GM18951 (cell line): ENCODE measurements around the gene C6orf47.

Experiments used
- POLR2A ChIP-seq: IDR thresholded peaks from 4 replicates; pipeline ENCODE4 v1.6.1; 2011; ENCODE audit warnings: mild to moderate bottlenecking; ENCODE audit not compliant: insufficient read length, insufficient read depth; ENCODE audit errors: extremely low read depth
- in situ Hi-C: fragments of 300-500 bp; cut with MboI; formaldehyde crosslinking; loops from one replicate; pipeline ENCODE4 v1.12.0; 2022; ENCODE audit warnings: low sequenced_read_pairs, mixed read lengths, inconsistent platforms; ENCODE audit not compliant: unreplicated experiment

C6orf47 gene

DNA sequence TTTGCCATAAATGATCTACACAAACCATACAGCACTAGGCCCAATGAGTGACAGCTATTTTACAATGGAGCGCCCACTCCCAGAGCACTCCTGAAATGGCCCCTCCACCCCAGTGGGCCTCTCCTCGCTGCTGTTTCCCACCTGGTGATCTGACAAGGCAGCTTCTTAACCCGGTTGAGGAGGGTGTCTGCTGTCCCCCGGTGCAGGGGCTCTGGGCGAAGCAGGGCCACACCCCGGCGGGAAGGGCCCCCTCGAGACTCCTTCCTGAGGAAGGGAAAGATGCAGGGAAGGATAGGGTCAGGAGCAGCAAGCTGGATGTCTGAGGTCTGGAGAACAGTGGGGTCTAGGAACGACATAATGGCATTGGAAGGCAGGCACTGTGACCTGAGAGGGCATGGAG is 32.3 kb upstream of the C6orf47 start:
- in situ Hi-C loops: no loop called here
- TF ChIP-seq POLR2A: no peak

DNA sequence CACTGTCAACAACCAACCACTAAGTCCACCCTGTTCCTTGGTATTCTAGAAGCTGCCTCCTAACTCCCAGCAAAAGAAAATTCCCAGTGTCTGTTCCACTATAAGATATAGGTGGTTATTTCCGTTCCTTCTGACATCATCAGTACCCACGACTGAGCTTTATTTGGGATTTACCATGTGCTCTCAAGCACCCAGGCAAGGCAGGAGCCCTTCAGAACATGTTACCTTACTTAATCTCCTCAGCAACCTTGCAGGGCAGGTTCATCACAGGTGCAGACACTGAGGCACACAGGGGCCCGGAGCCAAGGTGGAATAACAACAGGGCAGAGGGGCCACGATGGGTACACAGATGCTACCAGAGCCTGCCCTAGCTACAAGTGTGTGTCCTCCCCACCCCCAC is 31.8 kb upstream of the C6orf47 start:
- no peak for TF ChIP-seq POLR2A
- in situ Hi-C loops: no loop called here

DNA sequence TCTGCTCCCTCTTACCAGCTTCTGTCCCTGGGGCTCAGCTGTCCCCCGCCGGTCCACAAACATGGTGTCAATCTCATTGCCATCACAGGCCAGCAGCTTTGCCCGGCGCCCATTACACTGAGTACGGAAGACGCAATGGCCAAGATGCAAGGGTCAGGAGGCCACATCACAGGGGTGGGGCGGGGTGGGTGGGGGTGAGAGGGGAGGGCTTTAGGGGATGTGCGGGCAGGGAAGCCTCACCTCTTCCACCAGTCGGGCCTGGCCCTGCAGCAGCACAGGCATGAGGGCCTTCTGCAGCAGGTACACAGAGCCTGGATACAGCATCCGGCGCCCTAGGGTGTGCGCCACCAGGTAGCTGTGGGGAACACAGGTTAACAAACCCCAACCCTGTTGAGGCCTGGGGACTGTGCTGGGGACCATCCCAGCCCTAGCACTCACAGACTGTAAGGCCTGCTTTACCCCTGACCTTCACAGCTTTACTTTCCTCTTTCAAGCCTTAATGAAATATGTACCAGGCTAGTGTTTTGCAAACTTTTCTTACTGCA is 31.1 kb upstream of the C6orf47 start:
- in situ Hi-C loops: no loop called here
- TF ChIP-seq POLR2A: no peak

DNA sequence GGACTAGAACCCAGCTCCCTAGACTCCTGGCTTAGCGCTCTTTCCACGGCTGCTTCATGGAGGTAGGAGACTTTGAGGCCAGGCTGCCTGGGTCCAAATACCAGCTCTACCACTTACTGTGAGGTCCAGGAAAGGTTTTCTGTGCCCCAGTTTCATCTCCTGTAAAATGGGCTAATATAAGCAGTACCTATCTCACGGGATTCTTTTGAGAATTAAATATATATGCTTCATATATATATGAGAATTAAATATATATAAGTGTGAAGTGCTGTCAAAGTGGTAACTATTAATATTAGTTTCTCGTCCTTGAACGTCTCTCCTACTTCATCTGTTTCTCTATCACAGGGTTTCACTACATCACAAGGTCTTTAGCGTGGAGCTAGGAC is 30.5 kb upstream of the C6orf47 start:
- in situ Hi-C loops: no loop called here
- TF ChIP-seq POLR2A: no peak

- TF ChIP-seq POLR2A: no peak
- in situ Hi-C loops: no loop called here
Measured at GRCh38 chr6:31690231-31691077, 29.9 kb upstream of the C6orf47 start.

DNA sequence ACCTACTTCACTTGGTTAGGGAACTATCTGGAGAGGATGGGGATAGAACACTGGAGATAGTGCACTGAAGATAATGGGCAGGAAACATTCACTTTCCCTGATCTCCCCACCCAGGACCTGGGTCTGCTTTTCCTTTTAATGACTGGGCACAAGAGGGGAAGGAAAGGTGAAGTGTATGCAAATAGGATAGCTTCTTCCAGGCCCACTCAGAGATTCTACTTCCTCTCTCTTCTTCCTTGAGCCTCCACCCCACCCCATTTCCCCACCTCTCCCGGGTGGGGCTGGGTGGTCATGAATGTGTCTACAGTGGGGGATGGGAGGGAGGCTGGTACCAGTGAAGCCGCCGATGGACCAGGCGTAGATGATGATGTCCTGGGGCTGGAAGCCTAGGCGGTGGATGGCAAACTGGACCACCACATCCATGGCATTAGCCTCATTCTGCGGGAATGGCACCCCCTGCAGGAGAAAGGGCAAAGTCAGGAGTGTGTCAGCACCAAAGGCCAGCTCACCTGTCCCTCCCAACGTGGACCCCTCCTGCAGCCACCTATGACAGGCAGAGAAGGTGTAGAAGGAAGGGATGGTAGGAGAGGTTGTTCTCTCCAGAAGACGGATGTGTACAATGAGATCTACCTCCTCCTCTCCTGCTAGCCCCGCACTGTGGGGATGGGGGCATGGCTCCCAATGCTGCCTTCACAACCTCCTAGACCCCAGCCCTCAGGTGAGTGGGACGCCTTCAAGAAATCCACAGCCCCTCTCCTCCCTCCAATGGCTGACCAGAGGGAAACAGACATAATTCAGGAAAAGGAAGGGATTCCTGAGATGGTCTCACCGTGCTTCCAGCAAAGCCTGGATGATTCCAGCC is 28.9 kb upstream of the C6orf47 start:
- in situ Hi-C loops: no loop called here
- TF ChIP-seq POLR2A: no peak

DNA sequence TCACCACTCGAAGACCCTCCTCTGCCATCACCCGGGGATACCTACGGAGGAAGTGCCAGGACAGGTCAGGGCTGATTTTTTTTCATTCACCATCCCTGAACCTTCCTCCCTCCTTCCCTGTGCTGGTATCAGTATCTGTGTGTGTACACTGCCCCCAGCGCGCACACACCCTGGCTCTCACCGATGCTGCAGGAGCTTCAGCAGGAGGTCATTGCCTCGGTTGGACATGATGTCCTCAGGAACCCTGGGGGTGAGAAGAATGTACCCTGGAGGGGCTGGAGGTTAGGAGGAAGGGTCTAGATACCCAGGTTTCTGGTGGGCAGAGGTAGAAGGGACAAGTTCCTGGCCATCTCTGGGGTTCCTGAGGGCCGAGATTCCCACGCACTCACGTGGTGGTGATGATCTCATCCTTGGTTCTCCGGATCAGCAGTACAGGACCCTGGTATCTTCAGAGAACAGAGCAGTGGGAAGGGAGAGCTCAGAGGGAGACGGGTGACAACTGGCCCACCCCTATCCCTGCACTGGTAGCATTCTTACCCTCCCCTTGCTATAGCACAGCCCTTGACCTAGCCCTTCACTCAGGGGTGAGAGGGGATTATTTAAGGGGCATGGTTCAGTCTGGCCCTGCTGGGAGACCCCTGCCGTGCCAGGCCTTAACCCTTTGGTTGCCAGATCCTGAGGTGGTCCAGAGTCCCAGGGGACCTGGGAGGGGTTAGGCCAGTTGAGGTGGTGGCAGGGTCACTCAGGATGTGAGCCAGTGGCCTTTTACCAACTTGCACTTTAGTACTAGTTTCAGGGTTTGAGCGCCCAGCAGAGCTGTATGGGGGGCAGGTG is 27.5 kb upstream of the C6orf47 start:
- in situ Hi-C loops: no loop called here

GRCh38 chr6:31687321-31687720 is 26.7 kb upstream of the C6orf47 start:
- TF ChIP-seq POLR2A: no peak
- in situ Hi-C loops: no loop called here

More for the DNA sequence above, 27.5 kb upstream of the C6orf47 start:
- TF ChIP-seq POLR2A: no peak

DNA sequence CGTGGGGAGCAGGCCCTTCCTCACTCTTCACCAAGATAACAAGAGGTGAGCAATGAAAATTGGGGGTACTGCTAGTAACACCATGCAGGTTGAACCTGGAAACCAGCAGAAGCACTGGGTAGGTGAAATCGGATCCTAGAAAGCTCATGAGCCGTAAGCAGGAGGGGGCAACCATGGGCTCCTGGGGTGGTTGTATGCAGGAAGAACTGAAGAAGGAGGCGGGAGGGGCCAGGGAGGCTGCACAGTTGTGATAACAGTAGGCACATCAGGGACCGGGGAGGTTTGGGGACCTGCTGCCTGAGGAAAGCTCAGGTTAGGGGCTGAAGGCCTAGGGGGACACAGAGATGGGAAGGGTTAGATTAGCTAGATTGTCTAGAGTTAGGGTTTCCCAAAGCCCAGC is 25.9 kb upstream of the C6orf47 start:
- in situ Hi-C loops: no loop called here
- no peak for TF ChIP-seq POLR2A

GRCh38 chr6:31683591-31683990 is 23.0 kb upstream of the C6orf47 start:
- in situ Hi-C loops: no loop called here
- TF ChIP-seq POLR2A: no peak

- peak; percentile 36 for TF ChIP-seq POLR2A
- in situ Hi-C loops: no loop called here
Measured at GRCh38 chr6:31681135-31681671, 20.6 kb upstream of the C6orf47 start.

DNA sequence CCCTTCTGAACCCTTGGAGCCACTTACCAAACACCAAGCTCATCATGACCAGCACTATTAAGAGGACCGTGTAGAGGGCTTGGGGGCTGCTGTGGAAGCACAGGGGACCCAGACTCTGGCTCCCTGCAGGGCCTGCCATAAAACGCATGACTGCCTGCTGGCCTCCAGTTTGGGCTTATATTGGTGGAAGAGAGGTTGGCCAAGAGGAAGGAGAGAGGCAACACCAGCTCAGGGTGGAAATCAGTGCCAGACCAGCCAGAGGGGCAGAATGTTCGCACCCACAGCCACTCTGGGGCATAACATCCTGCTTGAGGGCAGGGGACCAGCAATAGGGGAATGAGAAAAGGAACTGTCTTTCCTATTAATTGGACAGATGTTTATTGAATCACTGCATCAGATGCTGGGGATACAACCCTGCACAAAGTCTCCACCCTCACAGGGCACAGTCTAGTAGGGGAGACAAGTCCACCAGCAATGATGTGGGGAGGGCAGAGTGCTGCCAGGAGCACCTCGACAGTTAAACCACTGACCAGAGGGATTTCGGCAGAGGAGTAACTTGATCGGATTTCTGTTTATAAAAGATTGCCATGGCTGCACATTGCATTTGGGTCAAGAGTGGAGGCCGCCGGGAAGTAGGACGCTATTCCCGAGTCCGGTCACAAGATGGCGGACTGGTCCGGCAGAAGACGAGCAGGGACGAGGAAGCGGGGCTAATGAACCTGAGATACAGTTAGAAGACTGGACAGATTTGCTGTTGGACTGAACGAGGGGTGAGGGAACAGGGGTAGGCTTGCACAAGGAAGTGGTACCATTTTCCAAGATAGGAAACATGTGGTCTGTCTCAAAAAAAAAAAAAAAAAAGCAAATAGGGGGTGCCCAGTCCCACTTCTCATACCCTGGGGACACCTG is 19.9 kb upstream of the C6orf47 start, which contains the start of gene LY6G5C:
Gene LY6G5C, minus strand, starts transcription at position 842 of the 909 bp plus-strand sequence. Its CDS starts 694 bp downstream, at position 148.
- no peak for TF ChIP-seq POLR2A
- in situ Hi-C loops: no loop called here

DNA sequence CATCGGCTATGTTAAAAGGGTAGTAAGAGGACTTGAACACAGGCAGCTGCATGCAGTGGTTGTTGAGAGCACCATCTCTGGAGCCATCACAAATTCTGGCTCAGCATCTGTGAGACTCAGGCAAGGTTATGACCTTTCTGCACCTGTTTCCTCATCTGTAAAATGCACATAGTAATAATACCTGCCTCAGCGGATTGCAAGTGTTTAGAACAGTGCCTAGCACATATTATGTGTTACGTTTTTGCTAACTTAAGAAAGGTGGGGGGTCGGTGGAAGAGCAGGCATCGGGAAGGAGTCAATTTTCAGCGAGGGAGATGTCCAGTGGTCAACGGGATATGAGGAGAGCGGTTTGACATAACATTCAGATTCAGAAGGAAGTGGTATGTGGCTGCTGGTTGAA is 17.4 kb upstream of the C6orf47 start:
- no peak for TF ChIP-seq POLR2A

More for the DNA sequence above, 17.4 kb upstream of the C6orf47 start:
- in situ Hi-C loops: no loop called here
